SK-MEL-5 (cell line): Measurements from ENCODE around the gene TSFM. TPM values are rescaled to one million over a fixed set of nuclear protein-coding genes. Genes with fewer than 3 reads are reported as not detected.

Experiments
- DNase-seq: peaks from one replicate; pipeline ENCODE4 v3.0.0-alpha.2; 2016; ENCODE audit warnings: low read depth, low spot score
- in situ Hi-C: cut with HindIII; loops from 2 replicates; pipeline ENCODE4 v1.10.0; 2016; ENCODE audit warnings: low sequenced_read_pairs, high pct_unique_total_duplicates, low pct_unique_long_range_greater_than_20kb
- small RNA-seq, 2 experiments: library from RNA; depleted of rRNA; stranded (forward); fragments of <200 nt; gene quantifications; one replicate each; pipeline ENCODE3, GENCODE V24; 2014
- total RNA-seq: library from RNA; depleted of rRNA; stranded (reverse); fragments of >200 nt; shearing (Covaris generic); gene quantifications from 2 replicates; pipeline ENCODE4 v1.2.3, GENCODE V29; 2014; rRNA removed

The TSFM gene
- total RNA-seq, 1 experiment from 2014 or later, result 77.3 TPM

DNA sequence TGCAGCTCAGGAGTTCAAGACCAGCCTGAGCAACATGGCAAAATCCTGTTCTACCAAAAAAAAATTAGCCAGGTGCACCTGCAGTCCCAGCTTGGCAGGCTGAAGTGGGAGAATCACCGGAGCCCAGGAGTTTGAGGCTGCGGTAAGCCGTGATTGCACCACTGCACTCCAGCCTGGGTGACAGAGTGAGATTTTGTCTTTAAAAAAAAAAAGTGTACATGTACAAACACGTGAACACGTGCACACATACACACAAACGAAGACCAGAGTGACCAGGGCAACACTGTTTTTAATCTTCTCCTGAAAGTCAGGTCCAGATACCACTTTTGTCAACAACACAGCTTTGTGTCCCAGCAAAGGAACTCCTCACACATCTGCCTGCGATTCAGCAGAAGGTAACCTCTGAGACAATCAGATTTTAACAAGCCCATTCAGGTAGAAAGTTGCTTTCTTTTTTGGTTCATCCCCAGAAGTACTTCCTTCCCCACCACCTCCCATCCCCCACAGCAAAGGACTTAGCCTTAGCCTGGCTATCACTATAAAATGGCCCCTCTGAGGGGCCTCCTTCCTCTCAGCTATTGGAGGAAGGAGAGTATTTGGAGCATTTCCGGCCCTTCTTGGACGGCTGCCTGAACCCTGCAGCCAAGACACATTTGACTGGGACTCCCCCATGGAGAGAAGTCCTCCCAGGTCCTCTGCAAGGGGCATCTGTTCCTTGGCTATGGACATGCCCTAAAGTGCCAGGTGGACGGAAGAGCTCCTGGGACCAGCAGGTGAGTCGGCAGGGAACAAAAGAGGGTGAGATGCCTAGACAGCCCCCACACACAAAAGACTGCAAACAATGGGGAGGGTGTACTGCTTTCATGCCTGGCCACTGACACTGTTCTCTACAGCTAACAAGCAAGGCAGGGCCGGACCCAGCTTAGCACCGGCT is 54.1 kb downstream of the TSFM start:
- in situ Hi-C loops, result no loop called here
- DNase-seq, result peak; percentile 47

DNA sequence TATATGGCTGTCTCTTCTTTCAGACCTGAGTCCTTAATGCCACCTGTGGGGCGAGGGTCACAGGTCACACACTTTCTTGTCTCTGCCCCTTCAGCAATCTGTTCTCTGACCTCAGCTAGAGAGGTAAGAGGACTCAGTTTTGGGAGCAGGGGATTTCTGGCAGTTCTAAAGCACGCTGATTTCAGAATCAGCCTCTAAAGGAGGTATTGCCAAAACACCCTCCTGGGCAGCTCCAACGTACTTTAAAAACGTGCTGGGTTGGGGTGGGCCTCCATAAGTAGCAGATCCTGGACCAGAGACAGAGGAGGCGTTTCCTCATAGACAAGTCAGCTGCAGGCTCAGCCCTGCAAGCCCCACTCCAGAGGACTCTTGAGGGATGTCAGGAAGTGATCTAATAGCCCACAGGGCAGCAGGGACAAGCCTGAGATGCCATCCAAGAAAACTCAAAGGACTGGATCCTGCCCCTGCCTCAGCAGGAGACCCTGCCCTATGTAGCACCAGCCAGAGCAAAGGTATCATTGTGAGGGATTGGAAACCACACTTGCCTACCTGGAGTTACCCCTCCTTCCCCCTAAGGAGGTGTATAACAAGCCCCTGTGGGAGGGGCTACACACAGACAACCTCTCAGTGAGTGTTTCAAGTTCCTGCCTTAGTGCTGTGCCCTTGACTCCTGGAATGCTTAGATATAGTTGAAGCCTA is 55.4 kb downstream of the TSFM start:
- in situ Hi-C loops, result no loop called here
- peak; percentile 26 for DNase-seq

DNA sequence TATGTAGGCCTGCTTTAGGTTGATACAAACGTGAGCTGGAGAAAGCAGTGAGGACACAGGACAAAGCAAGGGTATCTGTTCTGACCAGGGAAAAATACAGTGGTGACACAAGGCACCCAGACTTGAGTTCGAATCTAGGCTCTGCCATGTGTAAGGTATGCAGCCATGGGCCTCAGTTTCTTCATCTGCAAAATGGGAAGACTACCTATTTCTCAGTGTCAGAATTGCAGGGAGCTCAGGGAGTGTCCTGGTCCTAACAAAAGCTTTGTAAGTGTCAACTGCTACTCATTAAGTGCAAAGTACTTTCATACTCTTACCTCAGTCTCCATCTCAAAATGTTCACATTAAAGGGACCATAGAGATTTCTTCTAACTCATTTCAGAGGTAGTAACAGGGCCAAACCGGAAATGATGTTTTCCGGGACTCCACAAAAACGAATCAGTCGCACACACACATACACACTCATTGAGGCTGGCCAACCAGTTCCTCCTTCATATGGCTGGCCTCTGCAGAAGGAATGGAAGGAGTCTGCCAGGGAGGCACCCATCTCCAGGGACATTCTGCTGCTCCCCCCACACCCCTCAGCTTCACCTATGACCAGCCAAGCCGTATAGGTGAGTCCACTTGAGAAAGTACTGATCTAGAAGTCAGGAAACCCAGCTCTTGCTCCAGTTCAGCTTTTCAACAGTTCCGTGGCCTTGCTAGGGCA is 56.2 kb downstream of the TSFM start:
- no peak for DNase-seq
- in situ Hi-C loops, result no loop called here

DNA sequence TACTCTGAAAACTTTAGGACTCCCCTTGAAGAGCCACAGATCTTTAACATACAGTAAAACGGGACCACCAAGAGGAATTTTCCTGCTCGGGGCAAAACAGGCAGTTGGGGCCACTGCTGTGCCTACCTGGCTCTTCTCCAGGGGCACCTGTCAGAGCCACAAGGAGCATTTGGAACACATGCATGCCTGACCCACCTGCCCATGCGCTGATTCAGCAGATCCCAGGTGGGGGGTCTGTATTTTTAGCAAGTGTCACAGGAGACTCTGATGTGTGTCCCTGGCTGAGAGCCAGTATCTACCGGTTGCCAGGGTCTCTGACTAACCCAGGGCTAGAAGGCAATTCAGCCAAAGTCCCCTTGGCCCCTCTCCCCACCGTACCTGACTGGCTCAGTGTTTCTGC is 57.4 kb downstream of the TSFM start:
- in situ Hi-C loops, result no loop called here
- no peak for DNase-seq

DNA sequence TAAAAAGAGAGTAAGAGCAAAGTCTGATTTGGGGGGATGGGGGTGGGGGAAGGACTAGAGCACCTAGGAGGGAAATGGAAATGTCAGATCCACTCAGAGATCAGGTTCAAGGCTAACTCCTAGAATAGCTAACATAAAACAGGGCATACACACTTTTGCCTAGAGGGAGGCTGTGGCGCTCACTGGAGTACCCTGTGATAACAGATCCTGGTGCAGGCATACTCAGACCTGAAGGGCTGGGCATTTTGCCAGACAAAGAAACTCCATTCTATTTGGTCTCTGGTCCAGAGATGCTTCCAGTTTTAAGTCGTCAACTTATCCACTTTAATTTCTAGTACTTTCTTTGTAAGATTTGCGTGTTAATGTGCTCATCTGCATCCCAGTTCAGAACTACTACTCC is 58.1 kb downstream of the TSFM start:
- no peak for DNase-seq
- in situ Hi-C loops, result no loop called here

DNA sequence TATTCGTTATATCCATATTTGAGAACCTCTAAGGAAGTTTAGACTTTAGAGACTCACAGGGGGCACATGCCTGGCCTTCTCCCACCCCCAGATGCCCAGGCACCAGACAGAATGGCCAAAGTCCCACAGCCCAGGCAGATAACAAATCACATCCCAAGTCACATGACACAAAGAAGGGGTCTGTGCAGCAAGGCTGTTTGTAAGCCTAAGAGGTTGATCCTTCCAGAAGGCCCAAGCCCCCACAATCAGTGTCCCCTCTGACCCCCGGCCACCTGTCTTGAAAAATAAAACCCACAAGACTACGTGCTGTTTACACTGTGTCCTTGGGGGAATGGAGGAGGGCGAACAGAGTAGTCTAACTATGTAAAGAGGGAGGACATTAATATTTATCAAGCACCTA is 58.9 kb downstream of the TSFM start:
- DNase-seq, result no peak
- in situ Hi-C loops, result no loop called here

DNA sequence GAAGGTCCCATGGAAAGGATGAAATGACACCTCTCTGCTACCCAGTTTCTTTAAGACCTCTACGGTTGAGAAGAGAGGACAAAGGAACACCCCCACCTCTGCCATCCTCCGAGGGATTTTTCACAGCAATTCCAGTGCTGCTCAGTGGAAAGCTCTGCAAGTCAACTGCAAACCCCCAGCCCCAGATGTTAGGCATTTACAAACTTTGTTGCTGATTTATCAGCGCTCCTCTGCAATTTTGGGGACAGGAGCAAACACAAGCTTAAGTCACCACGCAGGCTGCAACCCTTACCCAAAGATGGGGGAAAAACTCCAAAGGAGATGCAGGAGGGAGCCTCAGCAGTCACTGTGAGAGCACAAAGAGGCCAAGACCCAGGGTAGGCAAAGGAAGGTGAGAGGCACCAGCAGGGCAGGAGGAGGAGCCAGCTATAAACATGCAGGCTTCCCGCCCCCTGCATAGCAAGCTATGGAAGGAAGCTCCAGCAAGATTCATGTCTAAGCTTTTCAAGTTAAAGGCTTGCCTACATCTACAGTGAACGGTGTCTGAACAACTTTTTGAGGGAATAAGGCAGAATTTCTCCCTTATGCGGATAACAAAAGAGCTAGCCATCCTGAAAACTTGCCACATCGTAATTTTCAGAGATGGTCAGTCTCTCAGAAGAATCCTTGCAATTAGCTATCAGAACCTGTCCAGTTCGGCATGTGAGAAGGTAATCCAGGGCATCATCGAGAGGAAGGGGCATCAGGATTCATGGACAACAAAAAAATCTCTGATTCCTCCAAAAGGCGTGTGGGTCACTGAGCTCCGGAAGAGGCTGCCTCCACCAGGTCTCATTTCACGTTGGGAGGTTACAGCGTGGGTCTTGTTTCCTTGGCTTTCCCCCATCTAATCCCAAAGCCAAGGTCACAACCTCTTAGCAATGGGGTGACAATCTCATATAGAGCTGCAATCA is 60.0 kb downstream of the TSFM start:
- in situ Hi-C loops, result no loop called here

DNA sequence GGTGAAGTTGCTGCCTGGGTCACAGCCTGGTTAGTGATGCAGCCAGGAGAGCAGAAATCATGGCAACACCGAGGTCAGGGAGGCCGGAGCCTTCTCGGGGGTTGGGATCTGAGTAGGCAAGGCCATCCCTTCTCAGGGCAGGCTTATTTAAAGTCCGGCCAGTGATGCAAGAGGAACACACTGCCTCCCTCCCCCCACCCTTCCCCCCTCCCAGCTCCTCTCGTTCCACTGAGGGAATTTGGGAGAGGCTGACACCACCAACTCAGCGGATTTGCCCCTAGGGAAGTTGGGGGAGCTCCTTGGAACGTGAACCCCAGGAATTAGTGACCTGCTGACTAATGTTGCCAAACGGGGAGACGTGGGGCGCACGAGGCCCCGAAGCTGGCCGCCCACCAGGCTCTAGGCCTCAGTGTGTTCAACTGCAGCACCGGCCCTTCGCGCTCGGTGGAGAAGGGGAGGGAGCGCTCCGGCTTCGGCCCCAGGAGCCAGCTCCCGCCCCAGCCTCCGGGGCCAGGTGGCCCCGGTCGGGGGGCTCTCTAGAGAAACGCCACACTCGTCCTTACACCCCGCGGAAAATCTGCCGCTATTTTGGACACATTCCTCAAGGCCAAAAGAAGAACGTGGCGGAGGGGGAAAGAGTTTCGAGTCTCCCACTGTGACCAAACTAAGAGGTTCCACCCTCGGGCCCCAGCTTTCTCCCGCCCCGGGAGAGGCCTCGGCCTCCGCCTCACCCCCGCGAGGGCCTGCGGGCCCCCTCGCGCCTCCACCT is 62.3 kb downstream of the TSFM start:
- DNase-seq, result peak; percentile 47
- in situ Hi-C loops, result no loop called here

More for the DNA sequence above, 60.0 kb downstream of the TSFM start:
- no peak for DNase-seq

DNA sequence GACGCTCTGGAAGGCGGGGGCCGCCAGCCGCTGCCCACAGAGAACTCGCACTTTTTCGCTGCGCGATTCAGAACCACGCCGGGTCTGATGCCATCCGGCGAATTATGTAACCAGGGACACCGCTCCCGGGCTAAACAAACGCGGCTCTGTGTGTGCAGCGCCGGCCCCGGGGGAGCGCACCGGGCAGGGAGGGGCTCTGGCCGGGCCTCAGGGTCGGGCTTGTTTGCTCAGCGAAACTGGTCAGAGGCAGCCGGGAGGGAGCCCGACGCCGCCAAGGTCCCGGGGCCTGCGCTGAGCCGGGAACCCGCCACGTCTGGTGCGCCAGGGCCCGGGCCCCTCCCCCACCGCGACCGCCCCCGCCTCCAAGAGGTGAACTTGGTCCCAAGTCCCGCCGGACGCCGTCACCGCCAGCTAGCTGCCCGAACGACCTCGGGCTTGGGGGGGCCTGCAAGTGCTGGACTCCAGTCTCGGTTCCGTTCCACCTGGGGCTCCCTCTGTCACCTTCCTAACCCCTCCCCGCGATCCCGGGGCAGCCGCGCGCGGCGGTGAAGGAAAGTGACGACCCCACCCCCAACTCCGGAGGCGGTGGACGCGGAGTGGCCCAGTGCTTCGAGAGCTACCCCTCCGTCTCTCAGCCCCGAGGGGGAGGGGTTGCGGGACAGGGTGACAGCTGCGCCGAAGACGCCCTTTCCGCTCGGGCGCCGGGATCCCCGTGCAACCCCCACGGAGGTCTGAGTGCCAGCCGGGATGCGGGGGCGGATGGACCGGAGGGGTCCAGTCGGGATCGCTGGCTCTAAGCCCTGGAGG is 63.1 kb downstream of the TSFM start:
- peak; percentile 77 for DNase-seq
- in situ Hi-C loops, result no loop called here

DNA sequence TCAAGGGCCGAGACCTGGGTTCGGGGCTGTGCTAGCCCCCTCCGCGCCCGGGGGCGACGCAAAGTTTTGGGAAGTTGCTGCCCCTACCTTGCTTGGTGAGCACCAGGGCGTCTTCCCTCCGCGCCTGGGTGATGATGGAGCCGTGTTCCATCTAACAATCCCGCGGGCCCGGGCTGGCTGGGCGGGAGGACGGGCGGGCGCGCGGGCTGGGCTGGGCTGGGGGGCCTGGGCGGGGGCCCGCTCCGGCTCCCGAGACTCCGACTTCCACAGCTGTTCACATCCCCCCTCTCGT is 63.6 kb downstream of the TSFM start:
- in situ Hi-C loops, result no loop called here
- no peak for DNase-seq

DNA sequence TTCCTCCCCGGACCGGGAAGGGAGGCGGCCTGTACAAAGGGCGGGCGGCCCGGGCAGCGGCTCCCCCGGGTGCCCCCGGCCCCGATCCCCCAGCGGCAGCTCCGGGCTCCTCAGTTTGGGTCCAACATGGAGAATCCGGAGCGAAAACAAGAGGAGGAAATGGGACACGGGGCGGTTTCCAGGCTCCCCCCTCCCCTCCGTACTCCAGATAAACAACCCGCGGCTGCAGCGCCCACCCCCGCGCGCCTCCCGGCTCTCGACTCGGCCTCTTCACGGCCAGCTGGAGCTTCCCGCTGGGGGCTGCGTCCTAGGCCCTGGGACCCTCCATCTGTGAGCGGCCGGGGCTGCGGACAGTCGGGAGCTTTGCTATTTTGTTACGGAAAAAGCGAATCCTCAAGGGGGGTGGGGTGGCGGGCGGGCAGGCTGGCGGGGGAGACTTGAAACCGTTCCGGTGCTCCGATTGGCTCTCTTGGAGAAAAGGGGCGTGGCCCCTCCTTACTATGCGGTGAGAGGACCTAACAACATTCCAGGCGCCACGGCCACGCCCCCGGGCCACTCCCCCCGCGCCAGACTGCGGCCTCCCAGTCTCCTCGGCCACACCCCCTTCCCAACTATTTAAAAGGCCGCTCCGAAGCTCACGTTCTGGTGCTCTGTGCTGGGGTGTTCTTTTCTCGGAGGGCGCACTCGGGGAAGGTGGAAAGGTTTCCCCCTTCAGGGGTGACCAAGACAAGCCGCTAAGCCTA is 64.2 kb downstream of the TSFM start, which contains the start of gene CTDSP2:
CTDSP2 (minus strand) TSS at position 153 of the 743 bp plus-strand sequence. CDS start 294 bp downstream, outside the sequence.
- in situ Hi-C loops, result no loop called here
- peak; percentile 97 for DNase-seq

Small RNAs within 50 kb of the gene (small RNA-seq; reads per million reads assigned to genes)
- 0 to 0.29 reads per million in 2 experiments for gene MIR26A2
- gene RNU6-1083P, result 0 reads per million in 2 experiments

Other genes starting within 250 kb of the TSFM start
- gene DCTN2, start 235.6 kb upstream of the TSFM start, total RNA-seq, result 86.2 and 93.8 TPM in 2 replicates
- gene KIF5A, start 232.7 kb upstream of the TSFM start, total RNA-seq, result 0.29 and 0.40 TPM in 2 replicates
- 48.4 and 53.2 TPM in 2 replicates for gene PIP4K2C, start 191.6 kb upstream of the TSFM start, total RNA-seq
- 13.6 and 14.1 TPM in 2 replicates for gene DTX3, start 178.0 kb upstream of the TSFM start, total RNA-seq
- gene ARHGEF25, start 171.4 kb upstream of the TSFM start, total RNA-seq, result 13.2 and 16.3 TPM in 2 replicates
- gene B4GALNT1, start 149.6 kb upstream of the TSFM start, total RNA-seq, result 8.3 and 11.2 TPM in 2 replicates
- 239 and 244 TPM in 2 replicates for gene OS9, start 88.7 kb upstream of the TSFM start, total RNA-seq
- 1.4 and 1.5 TPM in 2 replicates for gene AGAP2, start 44.0 kb upstream of the TSFM start, total RNA-seq
- 34.6 and 38.2 TPM in 2 replicates for gene TSPAN31, start 37.7 kb upstream of the TSFM start, total RNA-seq
- 383 and 420 TPM in 2 replicates for gene CDK4, start 30.5 kb upstream of the TSFM start, total RNA-seq
- gene MARCHF9, start 27.7 kb upstream of the TSFM start, total RNA-seq, result 11.9 and 12.5 TPM in 2 replicates
- 0.69 and 3.1 TPM in 2 replicates for gene CYP27B1, start 15.7 kb upstream of the TSFM start, total RNA-seq
- gene METTL1, start 10.7 kb upstream of the TSFM start, total RNA-seq, result 9.7 and 13.4 TPM in 2 replicates
- gene EEF1AKMT3, start 10.2 kb upstream of the TSFM start, total RNA-seq, result 4.0 and 6.3 TPM in 2 replicates
- gene AVIL, start 35.9 kb downstream of the TSFM start, total RNA-seq, result 0.75 and 0.77 TPM in 2 replicates
- gene CTDSP2, start 63.9 kb downstream of the TSFM start, total RNA-seq, result 27.8 and 29.6 TPM in 2 replicates
- gene ATP23, start 158.8 kb downstream of the TSFM start, total RNA-seq, result 12.9 and 19.3 TPM in 2 replicates